T-helper 2 cell treated with Interferon-gamma antibody and Interleukin-4, amounts not matched to agents 100 ng/mL and 5 ng/mL, for 36 hours (primary cell): ENCODE measurements around the gene DEFB125. TPM values are rescaled to one million over a fixed set of nuclear protein-coding genes. Genes with fewer than 3 reads are reported as not detected.
"Not testable (repeated sequence)": the region's sequence is repeated elsewhere in the genome, so short reads cannot be mapped to it uniquely, and the experiment has no call there.

Experiments used
- intact Hi-C: fragments of 100-400 bp; cut with micrococcal nuclease; formaldehyde crosslinking; loops from one replicate; pipeline ENCODE4 v1.15.1; 2023
- total RNA-seq: library from RNA; stranded (reverse); gene quantifications from 2 replicates; pipeline ENCODE4 v1.2.3, GENCODE V29; 2022

DEFB125 gene
- total RNA-seq = not detected in 2 replicates

GRCh38 chr20:87401-87800 lies at the start of gene DEFB125:
Gene DEFB125 (plus strand): TSS chr20:87672. CDS start chr20:87710, 38 bp downstream.
- intact Hi-C loops = no loop called here

- intact Hi-C loops = no loop called here
These were observed 27.2 kb upstream of the DEFB125 start for GRCh38 chr20:60035-60918.

GRCh38 chr20:61230-61629 lies 26.2 kb upstream of the DEFB125 start:
- intact Hi-C loops = no loop called here

GRCh38 chr20:61757-62156 lies 25.7 kb upstream of the DEFB125 start:
- intact Hi-C loops = no loop called here

GRCh38 chr20:62487-62886 lies 25.0 kb upstream of the DEFB125 start:
- intact Hi-C loops = no loop called here

GRCh38 chr20:64026-64603 lies 23.4 kb upstream of the DEFB125 start:
- intact Hi-C loops = no loop called here

- intact Hi-C loops = no loop called here
These were observed 22.6 kb upstream of the DEFB125 start for GRCh38 chr20:64766-65322.

GRCh38 chr20:77231-77630 lies 10.2 kb upstream of the DEFB125 start:
- intact Hi-C loops = no loop called here

GRCh38 chr20:78338-78737 lies 9.1 kb upstream of the DEFB125 start:
- intact Hi-C loops = no loop called here

GRCh38 chr20:79565-79964 lies 7.9 kb upstream of the DEFB125 start:
- intact Hi-C loops = no loop called here

- intact Hi-C loops = no loop called here
These were observed 3.2 kb downstream of the DEFB125 start for GRCh38 chr20:90651-91050.

- intact Hi-C loops = no loop called here
These were observed 6.2 kb downstream of the DEFB125 start for GRCh38 chr20:93641-94040.

GRCh38 chr20:95215-95614 lies 7.7 kb downstream of the DEFB125 start:
- intact Hi-C loops = no loop called here

- intact Hi-C loops = not testable (repeated sequence)
These were observed 10.2 kb downstream of the DEFB125 start for GRCh38 chr20:97691-98090.

GRCh38 chr20:101975-102374 lies 14.5 kb downstream of the DEFB125 start:
- intact Hi-C loops = no loop called here

- intact Hi-C loops = no loop called here
These were observed 16.0 kb downstream of the DEFB125 start for GRCh38 chr20:103456-103855.

GRCh38 chr20:112396-112795 lies 24.9 kb downstream of the DEFB125 start:
- intact Hi-C loops = no loop called here

- intact Hi-C loops = no loop called here
These were observed 30.0 kb downstream of the DEFB125 start for GRCh38 chr20:117518-117917.

GRCh38 chr20:129786-130323 lies 42.4 kb downstream of the DEFB125 start:
- intact Hi-C loops = not testable (repeated sequence)

GRCh38 chr20:137668-138490 lies 50.4 kb downstream of the DEFB125 start:
- intact Hi-C loops = no loop called here

- intact Hi-C loops = no loop called here
These were observed 54.8 kb downstream of the DEFB125 start, which contains the start of gene DEFB126 for GRCh38 chr20:142290-142689. Gene DEFB126 (plus strand): TSS chr20:142590. CDS start chr20:142629, 39 bp downstream.
